BLaER1 (cell line): ENCODE results near the gene CLDN1.

Experiments
- H3K27ac ChIP-seq: shearing (Covaris generic); formaldehyde crosslinking; 2 replicates; pipeline ENCODE4 v1.8.1; 2022
- H3K27me3 ChIP-seq: shearing (Covaris generic); formaldehyde crosslinking; 2 replicates; pipeline ENCODE4 v1.8.1; 2022
- H3K36me3 ChIP-seq: shearing (Covaris generic); formaldehyde crosslinking; 2 replicates; pipeline ENCODE4 v1.8.1; 2022
- H3K4me1 ChIP-seq: shearing (Covaris generic); formaldehyde crosslinking; 2 replicates; pipeline ENCODE4 v1.8.1; 2022
- H3K4me2 ChIP-seq: shearing (Covaris generic); formaldehyde crosslinking; 2 replicates; pipeline ENCODE4 v1.8.1; 2022
- H3K4me3 ChIP-seq: shearing (Covaris generic); formaldehyde crosslinking; 2 replicates; pipeline ENCODE4 v1.8.1; 2022
- H3K9ac ChIP-seq: shearing (Covaris generic); formaldehyde crosslinking; 2 replicates; pipeline ENCODE4 v1.8.1; 2022
- H3K9me3 ChIP-seq: shearing (Covaris generic); formaldehyde crosslinking; 2 replicates; pipeline ENCODE4 v1.8.1; 2022
- H4K20me1 ChIP-seq: shearing (Covaris generic); formaldehyde crosslinking; 2 replicates; pipeline ENCODE4 v1.8.1; 2022
- Cebpa-rat ChIP-seq: shearing (Covaris generic); IDR thresholded peaks from 2 replicates; pipeline ENCODE4 v1.8.1; 2022

Gene CLDN1

DNA sequence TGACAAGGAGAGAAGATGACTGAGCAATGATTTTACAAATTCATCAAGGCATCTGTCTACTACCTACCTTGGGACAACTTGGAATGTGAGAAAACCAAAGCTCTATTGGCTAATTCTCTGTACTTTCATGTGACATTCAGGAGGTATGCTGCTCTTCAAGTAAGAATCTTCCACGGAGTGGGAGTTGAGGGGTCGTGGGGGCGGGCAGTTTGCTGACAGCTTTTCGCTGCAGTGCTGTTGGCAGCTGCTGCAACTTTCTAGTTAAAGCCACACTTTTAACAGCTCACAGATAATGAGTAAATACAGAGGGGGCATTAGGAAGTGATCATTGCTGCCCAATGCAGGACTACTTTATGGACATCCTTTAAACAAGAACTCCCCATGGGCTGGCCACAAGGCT lies 22.3 kb downstream of the CLDN1 start:
- H3K27ac ChIP-seq, result no peak overlapping the region
- TF ChIP-seq Cebpa-rat, result no peak
- H3K4me2 ChIP-seq, result no peak overlapping the region
- H4K20me1 ChIP-seq, result no peaks in the 10 kb centered on the region
- no peak overlapping the region for H3K9ac ChIP-seq
- peaks cover 18% of the 10 kb centered on the region for H3K4me1 ChIP-seq
- no peaks in the 10 kb centered on the region for H3K27me3 ChIP-seq
- H3K9me3 ChIP-seq, result no peaks in the 10 kb centered on the region
- no peaks in the 10 kb centered on the region for H3K36me3 ChIP-seq
- H3K4me3 ChIP-seq, result no peak overlapping the region

DNA sequence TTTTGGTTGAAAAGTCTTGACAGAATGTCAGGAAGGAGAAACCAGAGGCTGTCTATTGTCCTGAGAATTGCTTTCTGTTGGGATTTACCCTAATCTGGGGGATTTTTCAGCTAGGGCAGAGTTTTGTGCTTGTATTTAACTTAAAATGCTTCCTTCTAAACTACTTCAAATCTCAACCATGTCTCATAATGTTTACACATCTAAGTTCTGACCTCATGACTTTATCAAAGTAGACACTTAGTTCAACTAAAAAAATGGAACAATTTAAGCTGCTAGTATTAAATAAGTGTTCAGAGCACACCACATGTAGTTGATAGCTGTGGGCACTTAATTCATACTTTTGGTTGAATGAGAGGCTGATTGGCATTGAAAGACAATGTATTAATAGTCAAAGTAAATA lies 28.2 kb downstream of the CLDN1 start:
- Histone ChIP-seq H3K9ac (no peak overlapping the region), H3K9me3 (peaks cover 26% of the 10 kb centered on the region), H3K36me3 (0 out of 2 replicates have a peak, but pooled peaks cover 6% of the 10 kb centered on the region), H3K4me1 (no peaks in the 10 kb centered on the region), H3K27me3 (no peaks in the 10 kb centered on the region), H3K4me3 (no peak overlapping the region), H3K4me2 (no peak overlapping the region), H3K27ac (no peak overlapping the region), H4K20me1 (no peaks in the 10 kb centered on the region)
- TF ChIP-seq Cebpa-rat, result no peak

DNA sequence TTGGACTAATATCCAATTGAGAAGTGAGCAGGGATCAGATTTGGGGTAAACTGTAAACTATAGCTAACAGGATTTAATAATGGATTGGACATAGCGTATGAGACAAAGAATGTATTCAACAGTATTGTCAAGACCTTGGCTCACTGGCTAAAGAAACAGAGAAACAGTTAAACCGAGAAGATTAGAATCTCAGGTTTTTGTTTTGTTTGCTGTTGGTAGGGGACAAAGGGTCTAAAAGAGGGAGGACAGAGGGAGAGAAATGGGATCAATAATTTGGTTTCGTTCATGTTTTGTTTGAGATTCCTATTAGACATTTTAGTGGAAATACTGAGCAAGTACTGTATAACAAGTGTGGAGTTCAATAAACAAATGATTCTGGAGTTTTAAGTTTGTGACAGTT lies 28.6 kb downstream of the CLDN1 start:
- Histone ChIP-seq H3K4me3 (no peak overlapping the region), H3K9me3 (peaks cover 30% of the 10 kb centered on the region), H3K27me3 (no peaks in the 10 kb centered on the region), H3K4me2 (no peak overlapping the region), H3K27ac (no peak overlapping the region), H3K9ac (no peak overlapping the region), H4K20me1 (no peaks in the 10 kb centered on the region), H3K36me3 (0 out of 2 replicates have a peak, but pooled peaks cover 6% of the 10 kb centered on the region), H3K4me1 (no peaks in the 10 kb centered on the region)
- TF ChIP-seq Cebpa-rat, result no peak

DNA sequence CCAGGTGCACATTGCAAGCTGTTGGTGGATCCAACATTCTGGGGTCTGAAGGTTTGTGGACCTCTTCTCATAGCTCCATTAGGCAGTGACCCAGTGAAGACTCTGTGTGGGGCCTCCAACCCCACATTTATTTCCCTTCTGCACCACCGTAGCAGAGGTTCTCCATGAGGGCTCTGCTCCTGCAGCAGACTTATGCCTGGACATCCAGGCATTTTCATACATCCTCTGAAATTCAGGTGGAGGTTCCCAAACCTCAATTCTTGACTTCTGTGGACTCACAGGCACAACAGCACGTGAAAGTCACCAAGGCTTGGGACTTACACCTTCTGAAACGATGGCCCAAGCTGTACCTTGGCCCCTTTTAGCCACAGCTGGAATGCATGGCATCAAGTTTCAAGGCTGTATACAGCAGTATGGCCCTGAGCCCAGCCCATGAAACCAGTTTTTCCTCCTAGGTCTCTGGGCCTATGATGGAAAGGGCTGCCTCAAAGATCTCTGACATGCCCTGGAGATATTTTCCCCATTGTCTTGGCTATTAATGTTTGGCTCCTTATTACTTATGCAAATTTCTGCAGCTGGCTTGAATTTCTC lies 30.2 kb downstream of the CLDN1 start:
- no peak overlapping the region for H3K9ac ChIP-seq
- no peak overlapping the region for H3K27ac ChIP-seq
- H3K4me2 ChIP-seq, result no peak overlapping the region
- H3K4me1 ChIP-seq, result no peaks in the 10 kb centered on the region
- H4K20me1 ChIP-seq, result no peaks in the 10 kb centered on the region
- 0 out of 2 replicates have a peak, but pooled peaks cover 6% of the 10 kb centered on the region for H3K36me3 ChIP-seq
- H3K4me3 ChIP-seq, result 0 out of 2 replicates have a peak overlapping the region, but pooled peaks have one; percentile 14
- H3K9me3 ChIP-seq, result peaks cover 36% of the 10 kb centered on the region
- no peak for TF ChIP-seq Cebpa-rat
- H3K27me3 ChIP-seq, result no peaks in the 10 kb centered on the region

DNA sequence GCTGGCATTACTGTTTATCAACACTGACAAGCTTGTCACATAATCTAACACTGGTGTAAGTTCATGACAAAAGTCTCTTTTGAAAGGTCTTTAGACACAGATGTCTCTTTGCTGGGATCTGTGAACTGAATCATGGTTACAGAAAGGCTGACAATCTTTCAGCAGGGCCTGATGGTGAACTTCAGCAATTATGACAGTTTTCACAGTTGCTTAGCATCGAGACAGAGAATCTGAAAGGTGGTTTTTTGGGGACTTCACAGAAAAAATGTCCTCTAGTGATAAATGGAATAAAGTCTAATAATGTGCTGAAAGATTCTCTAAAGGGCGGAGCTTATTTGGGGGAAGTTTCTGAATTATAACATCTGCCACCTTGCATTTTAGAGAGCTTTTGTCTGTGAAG lies 32.3 kb downstream of the CLDN1 start:
- no peak overlapping the region for H3K4me3 ChIP-seq
- no peaks in the 10 kb centered on the region for H4K20me1 ChIP-seq
- no peaks in the 10 kb centered on the region for H3K27me3 ChIP-seq
- H3K4me2 ChIP-seq, result no peak overlapping the region
- H3K4me1 ChIP-seq, result no peaks in the 10 kb centered on the region
- H3K9me3 ChIP-seq, result peaks cover 49% of the 10 kb centered on the region
- H3K27ac ChIP-seq, result no peak overlapping the region
- H3K36me3 ChIP-seq, result 0 out of 2 replicates have a peak, but pooled peaks cover 6% of the 10 kb centered on the region
- no peak for TF ChIP-seq Cebpa-rat
- H3K9ac ChIP-seq, result no peak overlapping the region

DNA sequence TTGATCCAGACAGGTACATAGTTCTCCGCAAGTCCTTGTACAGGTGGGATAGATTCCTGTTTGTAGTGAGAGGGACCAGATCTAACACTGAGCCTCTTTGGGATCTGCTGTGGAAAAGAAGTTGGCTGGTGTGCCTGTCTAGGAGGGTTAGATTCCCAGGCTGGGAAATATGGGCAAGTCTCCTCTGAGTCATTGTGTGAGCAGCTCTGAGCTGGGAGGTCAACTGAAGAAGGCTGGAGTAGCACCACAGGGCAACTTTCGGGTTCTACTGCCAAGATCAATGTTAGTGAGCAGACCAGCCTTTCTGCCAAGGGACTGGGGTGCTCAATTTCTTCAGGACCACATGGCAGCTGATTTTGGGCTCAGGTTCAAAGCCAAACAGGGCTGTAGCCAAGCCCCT lies 33.4 kb downstream of the CLDN1 start:
- Histone ChIP-seq H3K4me3 (no peak overlapping the region), H3K4me2 (no peak overlapping the region), H3K4me1 (no peaks in the 10 kb centered on the region), H3K27me3 (no peaks in the 10 kb centered on the region), H4K20me1 (no peaks in the 10 kb centered on the region), H3K9ac (no peak overlapping the region), H3K27ac (no peak overlapping the region), H3K9me3 (peaks cover 51% of the 10 kb centered on the region), H3K36me3 (0 out of 2 replicates have a peak, but pooled peaks cover 6% of the 10 kb centered on the region)
- no peak for TF ChIP-seq Cebpa-rat

DNA sequence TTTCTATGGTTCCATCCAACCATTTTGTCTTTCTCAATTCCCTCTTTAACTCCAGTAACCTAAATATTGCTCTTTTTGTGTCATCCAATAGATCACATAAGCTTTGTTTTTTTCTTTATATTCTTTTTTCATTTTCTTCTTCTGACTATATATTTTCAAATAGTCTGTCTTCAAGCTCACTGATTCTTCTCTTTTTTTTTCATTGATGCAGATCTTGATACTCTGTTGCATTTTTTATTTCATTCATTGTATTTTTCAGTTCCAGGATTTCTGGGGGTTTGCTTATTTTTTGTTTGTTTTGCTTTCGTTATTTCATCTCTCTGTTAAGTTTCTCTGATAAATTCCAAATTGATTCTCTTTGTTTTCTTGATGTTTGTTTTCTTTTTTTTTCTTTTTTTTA lies 36.2 kb downstream of the CLDN1 start:
- no peak for TF ChIP-seq Cebpa-rat
- no peaks in the 10 kb centered on the region for H3K4me1 ChIP-seq
- H4K20me1 ChIP-seq, result no peaks in the 10 kb centered on the region

DNA sequence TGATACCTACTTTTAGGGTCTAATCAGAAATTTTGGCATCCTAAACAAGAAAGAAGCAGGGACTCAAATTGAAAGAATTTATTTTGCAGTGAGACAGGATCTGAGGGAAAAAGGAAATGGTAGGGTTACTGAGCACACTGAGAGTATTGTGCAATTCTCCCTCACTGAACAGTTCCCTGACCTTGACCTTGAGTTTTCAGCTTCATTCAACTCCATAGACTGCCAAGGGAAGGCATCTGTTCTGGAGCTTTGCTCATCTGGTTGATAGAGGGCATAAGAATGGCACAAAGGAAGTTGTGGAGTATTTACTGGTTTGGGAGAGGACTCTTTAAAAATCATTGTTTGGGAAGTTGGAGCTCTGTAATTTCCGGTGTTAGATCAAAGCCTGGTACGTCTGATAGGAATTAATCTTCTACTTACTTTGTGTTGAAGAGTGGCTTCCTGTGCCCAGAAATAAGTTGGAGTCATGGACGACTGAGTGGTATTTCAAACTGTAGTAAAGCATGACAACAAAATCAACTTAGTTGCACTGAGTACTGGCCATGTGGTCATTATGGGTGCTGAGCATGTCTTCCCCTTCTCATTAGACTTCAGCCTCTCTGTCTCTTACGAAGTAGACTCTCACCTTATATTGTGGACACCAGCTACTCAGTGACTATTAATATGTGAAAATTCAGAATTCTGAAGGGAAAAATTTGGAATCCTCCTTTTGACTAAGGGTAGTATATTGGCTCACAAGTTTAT lies 40.8 kb downstream of the CLDN1 start:
- Histone ChIP-seq H3K36me3 (no peaks in the 10 kb centered on the region), H3K27ac (no peak overlapping the region), H3K4me2 (no peak overlapping the region), H3K4me3 (no peak overlapping the region), H4K20me1 (no peaks in the 10 kb centered on the region), H3K27me3 (no peaks in the 10 kb centered on the region), H3K9me3 (peaks cover 15% of the 10 kb centered on the region), H3K4me1 (no peaks in the 10 kb centered on the region), H3K9ac (no peak overlapping the region)
- peak; percentile 52; the same call in 1 of the 2 replicates for TF ChIP-seq Cebpa-rat

More for the DNA sequence above, 36.2 kb downstream of the CLDN1 start:
- no peak overlapping the region for H3K27ac ChIP-seq
- no peak overlapping the region for H3K4me3 ChIP-seq
- H3K4me2 ChIP-seq, result no peak overlapping the region
- H3K27me3 ChIP-seq, result no peaks in the 10 kb centered on the region
- H3K36me3 ChIP-seq, result no peaks in the 10 kb centered on the region
- no peak overlapping the region for H3K9ac ChIP-seq
- peaks cover 30% of the 10 kb centered on the region for H3K9me3 ChIP-seq

DNA sequence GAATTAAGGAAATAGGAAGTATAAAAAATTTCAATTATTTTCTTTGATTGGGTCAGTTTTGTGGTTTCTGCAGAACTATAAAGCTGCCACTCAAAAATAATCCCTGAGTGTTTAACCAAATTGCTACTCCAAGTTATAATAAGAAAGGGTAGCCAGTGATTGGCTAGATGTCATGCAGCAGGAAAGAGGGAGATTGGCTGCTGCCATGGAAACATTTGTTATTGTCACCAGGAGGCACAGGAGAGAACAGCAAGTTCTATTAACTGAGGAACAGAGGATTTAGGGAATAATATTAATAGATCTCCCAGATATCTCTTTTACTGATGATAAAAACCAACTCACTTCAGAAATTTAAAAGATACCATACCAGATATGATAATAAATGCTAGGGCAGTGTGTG lies 42.6 kb downstream of the CLDN1 start:
- TF ChIP-seq Cebpa-rat, result no peak
- no peaks in the 10 kb centered on the region for H3K27me3 ChIP-seq
- no peak overlapping the region for H3K4me3 ChIP-seq
- no peak overlapping the region for H3K4me2 ChIP-seq
- no peak overlapping the region for H3K9ac ChIP-seq
- H3K36me3 ChIP-seq, result no peaks in the 10 kb centered on the region
- H3K4me1 ChIP-seq, result no peaks in the 10 kb centered on the region
- no peak overlapping the region for H3K27ac ChIP-seq
- no peaks in the 10 kb centered on the region for H4K20me1 ChIP-seq
- H3K9me3 ChIP-seq, result no peaks in the 10 kb centered on the region

DNA sequence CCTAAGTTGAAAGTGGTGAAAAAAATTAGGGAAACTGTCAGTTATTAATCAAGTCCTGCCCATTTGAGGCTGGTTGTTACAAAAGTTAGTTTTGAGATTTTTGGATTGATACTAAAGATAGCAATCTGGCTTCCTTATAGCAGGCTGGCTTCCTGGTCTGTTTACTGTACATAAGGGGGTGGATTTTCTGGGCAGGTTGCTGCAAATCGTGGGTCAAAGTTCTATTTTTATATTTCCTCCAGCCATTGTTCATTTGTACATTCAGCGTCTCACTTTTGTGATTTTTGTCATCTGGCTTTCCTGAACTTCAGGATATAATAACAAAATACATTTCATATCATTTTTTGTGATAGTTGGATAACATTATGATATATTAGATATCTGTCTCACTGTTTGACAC lies 49.5 kb downstream of the CLDN1 start:
- no peaks in the 10 kb centered on the region for H3K36me3 ChIP-seq
- TF ChIP-seq Cebpa-rat, result no peak
- H3K4me3 ChIP-seq, result no peak overlapping the region
- no peaks in the 10 kb centered on the region for H4K20me1 ChIP-seq
- no peaks in the 10 kb centered on the region for H3K9me3 ChIP-seq
- H3K27me3 ChIP-seq, result no peaks in the 10 kb centered on the region
- no peaks in the 10 kb centered on the region for H3K4me1 ChIP-seq
- H3K9ac ChIP-seq, result no peak overlapping the region
- H3K4me2 ChIP-seq, result no peak overlapping the region
- no peak overlapping the region for H3K27ac ChIP-seq
